Smooth muscle cell (in vitro differentiated cells): ENCODE data around the gene MOB2. TPM values are rescaled to one million over a fixed set of nuclear protein-coding genes. Genes with fewer than 3 reads are reported as not detected.

ENCODE experiments used
- DNase-seq: peaks from one replicate; lab custom pipeline; 2025; ENCODE audit not compliant: unreplicated experiment; lab: John Stamatoyannopoulos, UW
- H2AFZ ChIP-seq: fragments of 200-600 bp; sonication (generic); 2 replicates; pipeline ENCODE4 v1.6.0; 2016; ENCODE audit warnings: antibody characterized with exemption, low read depth, mild to moderate bottlenecking
- H3F3A ChIP-seq: fragments of 200-600 bp; sonication (generic); 2 replicates; pipeline ENCODE4 v1.6.0; 2017; ENCODE audit warnings: antibody characterized with exemption, low read depth
- H3K27ac ChIP-seq: fragments of 200-600 bp; sonication (generic); 2 replicates; pipeline ENCODE4 v1.5.1; 2016; ENCODE audit warnings: low read depth, mild to moderate bottlenecking
- H3K27me3 ChIP-seq: fragments of 200-600 bp; sonication (generic); 2 replicates; pipeline ENCODE4 v1.6.1; 2016; ENCODE audit warnings: low read depth, mild to moderate bottlenecking
- H3K36me3 ChIP-seq: fragments of 200-600 bp; sonication (generic); 2 replicates; pipeline ENCODE4 v1.5.1; 2016; ENCODE audit warnings: low read depth
- H3K4me1 ChIP-seq: fragments of 200-600 bp; sonication (generic); 2 replicates; pipeline ENCODE4 v1.5.1; 2016; ENCODE audit warnings: low read depth
- H3K4me2 ChIP-seq: fragments of 200-600 bp; sonication (generic); 2 replicates; pipeline ENCODE4 v1.6.0; 2016; ENCODE audit warnings: mild to moderate bottlenecking
- H3K4me3 ChIP-seq: fragments of 200-600 bp; sonication (generic); 2 replicates; pipeline ENCODE4 v1.5.1; 2016; ENCODE audit warnings: mild to moderate bottlenecking
- H3K79me2 ChIP-seq: fragments of 200-600 bp; sonication (generic); 2 replicates; pipeline ENCODE4 v1.6.0; 2016; ENCODE audit warnings: low read depth, mild to moderate bottlenecking
- H3K9ac ChIP-seq: fragments of 200-600 bp; sonication (generic); 2 replicates; pipeline ENCODE4 v1.6.0; 2016; ENCODE audit warnings: low read depth
- H3K9me3 ChIP-seq: fragments of 200-600 bp; sonication (generic); replicated peaks from 2 replicates; pipeline ENCODE4 v1.5.1; 2016; ENCODE audit warnings: low read depth
- H4K20me1 ChIP-seq: fragments of 200-600 bp; sonication (generic); 2 replicates; pipeline ENCODE4 v1.6.0; 2016; ENCODE audit warnings: low read depth
- WGBS: methylation state at CpG from one replicate; pipeline ENCODE4 v1.1.7; 2016; ENCODE audit warnings: low lambda C conversion rate; 5-methylcytosine and 5-hydroxymethylcytosine counted together
- polyA plus RNA-seq: library from polyadenylated mRNA; unstranded; fragments of >200 nt; fragmentation: Nextera tagmentation; extraction: Ambion mirVana; gene quantifications from 2 replicates; pipeline ENCODE4 v1.2.1, GENCODE V29; 2016
- total RNA-seq: library from RNA; depleted of rRNA; stranded (reverse); fragments of >200 nt; gene quantifications from 2 replicates; pipeline ENCODE4 v1.2.3, GENCODE V29; 2014
- TF ChIP-seq, protein P1 (sequence below): fragments of 200-600 bp; sonication (generic); IDR thresholded peaks from 2 replicates; pipeline ENCODE4 v1.5.1; 2017; ENCODE audit warnings: borderline replicate concordance, mild to moderate bottlenecking, antibody characterized with exemption; ENCODE audit not compliant: insufficient read depth, poor library complexity, severe bottlenecking

MOB2 gene
- total and polyA plus RNA-seq, 2 experiments from 2014 or later, result 2.5 to 24.0 TPM

DNA sequence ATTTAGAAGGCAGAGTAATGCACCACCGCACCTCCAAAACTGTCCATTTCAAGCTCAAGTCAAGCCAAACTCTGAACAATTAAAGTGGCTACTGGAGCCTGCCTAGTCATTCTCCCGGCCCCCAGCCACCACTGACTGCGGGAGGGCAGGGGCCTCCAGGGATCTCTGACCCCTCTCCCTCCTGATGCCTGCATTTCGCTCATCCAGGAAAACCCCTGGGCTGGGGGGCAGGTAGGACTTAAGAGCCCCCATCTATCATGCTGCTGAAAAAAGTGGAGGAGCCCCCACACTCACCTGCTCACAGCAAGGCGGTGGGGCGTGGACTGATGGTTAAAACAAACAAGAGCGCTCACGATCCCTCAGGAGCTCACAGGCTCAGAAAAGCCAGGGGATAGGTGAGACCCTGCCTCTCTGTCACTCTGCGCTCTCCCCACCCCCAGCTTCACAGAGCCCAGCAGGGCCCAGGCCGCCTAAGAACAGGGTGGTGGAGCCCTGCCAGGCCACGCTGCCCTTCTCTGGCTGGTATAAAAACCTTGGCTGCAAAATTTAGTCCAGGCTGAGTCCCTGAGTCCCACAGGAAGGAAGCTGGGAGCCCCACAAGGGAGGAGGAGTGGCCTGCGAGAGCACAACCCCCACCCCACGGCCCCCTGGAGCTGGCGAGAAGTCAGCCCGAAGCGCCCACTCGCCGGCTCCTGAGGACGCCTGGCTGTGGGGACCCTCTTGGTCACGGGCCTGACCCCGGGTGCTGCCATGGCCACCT, 21.0 kb upstream of the MOB2 start:
- H3K4me3 ChIP-seq, result no peak overlapping the region
- H3F3A ChIP-seq, result no peaks in the 10 kb centered on the region
- H3K27ac ChIP-seq, result no peak overlapping the region
- H3K9ac ChIP-seq, result no peak overlapping the region
- H3K27me3 ChIP-seq, result no peaks in the 10 kb centered on the region
- peaks cover 6% of the 10 kb centered on the region for H3K4me1 ChIP-seq
- peaks cover 96% of the 10 kb centered on the region for H4K20me1 ChIP-seq
- no peak for DNase-seq
- no peak overlapping the region for H3K4me2 ChIP-seq
- H2AFZ ChIP-seq, result no peak overlapping the region
- no peaks in the 10 kb centered on the region for H3K36me3 ChIP-seq
- H3K9me3 ChIP-seq, result no peaks in the 10 kb centered on the region
- H3K79me2 ChIP-seq, result peaks cover 12% of the 10 kb centered on the region
- TF ChIP-seq, protein P1, sequence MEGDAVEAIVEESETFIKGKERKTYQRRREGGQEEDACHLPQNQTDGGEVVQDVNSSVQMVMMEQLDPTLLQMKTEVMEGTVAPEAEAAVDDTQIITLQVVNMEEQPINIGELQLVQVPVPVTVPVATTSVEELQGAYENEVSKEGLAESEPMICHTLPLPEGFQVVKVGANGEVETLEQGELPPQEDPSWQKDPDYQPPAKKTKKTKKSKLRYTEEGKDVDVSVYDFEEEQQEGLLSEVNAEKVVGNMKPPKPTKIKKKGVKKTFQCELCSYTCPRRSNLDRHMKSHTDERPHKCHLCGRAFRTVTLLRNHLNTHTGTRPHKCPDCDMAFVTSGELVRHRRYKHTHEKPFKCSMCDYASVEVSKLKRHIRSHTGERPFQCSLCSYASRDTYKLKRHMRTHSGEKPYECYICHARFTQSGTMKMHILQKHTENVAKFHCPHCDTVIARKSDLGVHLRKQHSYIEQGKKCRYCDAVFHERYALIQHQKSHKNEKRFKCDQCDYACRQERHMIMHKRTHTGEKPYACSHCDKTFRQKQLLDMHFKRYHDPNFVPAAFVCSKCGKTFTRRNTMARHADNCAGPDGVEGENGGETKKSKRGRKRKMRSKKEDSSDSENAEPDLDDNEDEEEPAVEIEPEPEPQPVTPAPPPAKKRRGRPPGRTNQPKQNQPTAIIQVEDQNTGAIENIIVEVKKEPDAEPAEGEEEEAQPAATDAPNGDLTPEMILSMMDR, result no peak
- 86% methylated on average over 21 of the region's 21 CpGs for WGBS

DNA sequence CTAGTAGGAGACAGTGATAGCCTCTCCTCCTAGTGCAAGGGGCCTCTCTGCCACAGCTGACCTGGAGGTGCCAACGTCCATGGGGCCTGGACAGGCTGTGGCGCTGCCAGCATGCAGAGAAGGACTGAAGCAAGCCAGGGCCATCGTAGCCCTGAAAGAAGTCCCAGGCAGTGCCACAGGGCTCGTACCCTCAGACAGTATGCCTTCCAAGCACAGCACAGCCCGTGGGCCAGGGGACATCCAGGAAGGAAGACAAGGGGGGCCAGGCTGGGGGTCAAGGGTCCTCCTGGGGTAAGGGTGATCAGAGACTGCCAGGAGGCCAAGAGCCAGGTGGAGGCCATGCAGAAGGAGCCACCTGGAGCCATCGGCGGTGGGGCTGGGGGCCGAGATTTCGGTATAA, 20.4 kb upstream of the MOB2 start:
- Histone ChIP-seq H3K79me2 (peaks cover 12% of the 10 kb centered on the region), H3F3A (no peaks in the 10 kb centered on the region), H3K9ac (no peak overlapping the region), H3K27ac (no peak overlapping the region), H3K4me2 (no peak overlapping the region), H3K36me3 (no peaks in the 10 kb centered on the region), H3K4me3 (no peak overlapping the region), H3K4me1 (peaks cover 6% of the 10 kb centered on the region), H3K27me3 (no peaks in the 10 kb centered on the region), H3K9me3 (no peaks in the 10 kb centered on the region), H4K20me1 (peaks cover 96% of the 10 kb centered on the region), H2AFZ (no peak overlapping the region)
- no peak for DNase-seq
- WGBS, result 95% methylated on average over 9 of the region's 9 CpGs
- TF ChIP-seq, protein P1, result no peak

DNA sequence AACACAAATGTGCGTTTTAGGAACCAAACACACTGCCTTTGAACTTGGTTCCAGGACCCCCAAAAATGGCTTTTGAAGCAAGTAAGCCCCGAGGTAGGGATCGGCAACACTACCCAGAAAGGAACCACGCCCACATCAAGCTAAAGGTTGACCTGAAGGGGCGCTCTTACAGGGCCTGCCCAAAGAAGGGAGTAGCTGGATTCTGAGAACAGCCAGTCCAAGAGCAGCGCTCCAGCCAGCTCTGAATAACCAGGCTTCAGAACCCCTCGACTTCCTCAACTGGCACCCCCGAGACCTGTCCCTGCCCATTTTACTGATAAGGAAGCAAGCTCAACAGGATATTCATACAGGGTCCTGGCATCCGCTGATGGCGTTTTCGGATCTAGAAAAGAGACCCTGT, 18.9 kb upstream of the MOB2 start:
- DNase-seq, result no peak
- H3K4me2 ChIP-seq, result no peak overlapping the region
- peaks cover 6% of the 10 kb centered on the region for H3K4me1 ChIP-seq
- H3F3A ChIP-seq, result no peaks in the 10 kb centered on the region
- WGBS, result 89% methylated on average over 11 of the region's 11 CpGs
- TF ChIP-seq, protein P1, result no peak
- H3K79me2 ChIP-seq, result peaks cover 12% of the 10 kb centered on the region
- no peaks in the 10 kb centered on the region for H3K36me3 ChIP-seq
- no peak overlapping the region for H3K27ac ChIP-seq
- no peak overlapping the region for H3K9ac ChIP-seq
- H3K27me3 ChIP-seq, result no peaks in the 10 kb centered on the region
- H2AFZ ChIP-seq, result no peak overlapping the region
- peaks cover 96% of the 10 kb centered on the region for H4K20me1 ChIP-seq
- no peaks in the 10 kb centered on the region for H3K9me3 ChIP-seq
- no peak overlapping the region for H3K4me3 ChIP-seq

DNA sequence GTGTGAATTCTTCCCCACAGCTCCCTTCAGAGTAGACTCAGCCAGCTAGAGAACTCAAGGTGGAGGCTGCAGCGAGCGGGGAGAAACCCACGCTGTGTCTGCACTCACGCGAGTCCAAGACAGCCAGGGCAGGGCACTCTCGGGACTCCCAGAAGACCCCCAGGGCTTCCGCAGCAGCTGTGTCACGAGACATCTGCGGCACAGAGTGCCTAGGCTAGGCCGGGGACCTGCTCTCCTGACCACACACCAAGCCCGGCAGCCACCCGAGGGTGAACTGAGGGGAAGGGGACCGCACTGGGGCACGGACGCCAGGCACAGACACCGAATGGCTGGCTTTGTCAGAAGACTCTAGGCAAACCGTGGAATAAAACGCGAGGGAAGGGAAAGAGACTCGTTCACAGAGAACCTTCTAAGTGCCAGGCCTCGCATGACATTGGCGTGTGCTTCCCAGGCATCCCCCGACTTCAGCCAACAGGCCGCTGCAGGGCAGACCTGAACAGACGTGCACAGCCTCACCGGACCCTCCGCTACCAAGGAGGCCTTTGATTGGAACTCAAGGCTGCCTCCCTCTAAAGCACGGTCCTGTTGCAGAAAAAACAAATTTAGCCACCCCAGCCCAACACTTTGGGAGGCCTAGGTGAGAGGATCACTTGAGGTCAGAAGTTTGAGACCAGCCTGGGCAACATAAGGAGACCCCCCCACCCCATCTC, 18.2 kb upstream of the MOB2 start:
- H3F3A ChIP-seq, result no peaks in the 10 kb centered on the region
- DNase-seq, result no peak
- no peaks in the 10 kb centered on the region for H3K36me3 ChIP-seq
- no peak overlapping the region for H3K27ac ChIP-seq
- H3K4me3 ChIP-seq, result no peak overlapping the region
- H3K4me1 ChIP-seq, result peaks cover 6% of the 10 kb centered on the region
- no peak overlapping the region for H3K4me2 ChIP-seq
- 92% methylated on average over 28 of the region's 28 CpGs for WGBS
- H3K9ac ChIP-seq, result no peak overlapping the region
- TF ChIP-seq, protein P1, result no peak
- H2AFZ ChIP-seq, result no peak overlapping the region
- no peaks in the 10 kb centered on the region for H3K27me3 ChIP-seq
- peaks cover 100% of the 10 kb centered on the region for H4K20me1 ChIP-seq
- peaks cover 12% of the 10 kb centered on the region for H3K79me2 ChIP-seq
- no peaks in the 10 kb centered on the region for H3K9me3 ChIP-seq
